HepG2 (cell line): ENCODE results near the gene ERFL. TPM values are rescaled to one million over a fixed set of nuclear protein-coding genes. Genes with fewer than 3 reads are reported as not detected.

Source experiments
- ATAC-seq: fragments of 200-7000 bp; cut with Tn5 transposase; 3 replicates; pipeline ENCODE4 v1.9.1; 2020; ENCODE audit warnings: mild to moderate bottlenecking, moderate library complexity
- BruUV-seq: library from RNA; stranded (reverse); fragments of 400-500 nt; replicated peaks from 2 replicates; lab custom pipeline; 2021; lab: Mats Ljungman, UMichigan
- CTCF ChIA-PET: fragments of 300-600 bp; formaldehyde crosslinking; extraction: SDS; loops from one replicate; lab custom pipeline; 2021; ENCODE audit warnings: low total read pairs, inconsistent platforms, low intra/inter-chr PET ratio; lab: Yijun Ruan, JAX
- POLR2A ChIA-PET: fragments of 350-600 bp; sonication (Branson Sonifier 250); formaldehyde crosslinking; loops from one replicate; lab custom pipeline; 2020; ENCODE audit warnings: antibody characterized with exemption, inconsistent platforms; lab: Yijun Ruan, JAX
- DNase-seq: peaks from one replicate; pipeline ENCODE4 v3.0.0-alpha.2; 2015; ENCODE audit warnings: low spot score
- FAIRE-seq: peaks from 3 replicates; lab custom pipeline; 2011; peaks lifted over from hg19 to GRCh38; lab: Jason Lieb, UNC
- H2AFZ ChIP-seq: one replicate; pipeline ENCODE4 v1.6.1; 2011; ENCODE audit warnings: low read length, inconsistent platforms
- H3K27ac ChIP-seq: fragments of 300-600 bp; 3 replicates; pipeline ENCODE4 v1.8.0; 2011; ENCODE audit warnings: mixed run types, mild to moderate bottlenecking, mixed read lengths, low read length, inconsistent platforms; ENCODE audit not compliant: insufficient read depth; ENCODE audit errors: extremely low read length
- H3K27me3 ChIP-seq, 2 experiments: fragments of 200-600 bp in 1 of 2; 2 replicates in 1 of 2; 3 replicates in 1 of 2; pipeline versions ENCODE4 v1.6.0 to v1.8.0; 2011; ENCODE audit warnings: low read length in 2 of 2, mild to moderate bottlenecking in 2 of 2, moderate library complexity in 2 of 2, inconsistent platforms in 1 of 2; ENCODE audit not compliant: insufficient read depth in 2 of 2, control insufficient read depth in 1 of 2
- H3K36me3 ChIP-seq, 2 experiments: fragments of 200-600 bp in 1 of 2; replicated peaks in 1 of 2; 2 replicates in 1 of 2; 3 replicates in 1 of 2; pipeline versions ENCODE4 v1.5.1 to v1.8.0; 2011; ENCODE audit warnings: low read length in 2 of 2, inconsistent platforms in 1 of 2; ENCODE audit not compliant: insufficient read depth in 2 of 2, control insufficient read depth in 1 of 2
- H3K4me1 ChIP-seq: 2 replicates; pipeline ENCODE4 v1.5.1; 2012; ENCODE audit warnings: low read length, inconsistent platforms; ENCODE audit not compliant: insufficient read depth
- H3K4me2 ChIP-seq: 2 replicates; pipeline ENCODE4 v1.6.0; 2011; ENCODE audit warnings: low read depth, low read length, inconsistent platforms
- H3K4me3 ChIP-seq, 3 experiments: fragments of 200-600 bp in 1 of 3; sonication (generic), shearing (Covaris generic) in 1 of 3; replicated peaks in 1 of 3; 2 replicates each; pipeline ENCODE4 v1.5.1; 2011 to 2016; ENCODE audit warnings: low read length in 3 of 3, inconsistent platforms in 2 of 3, low read depth in 2 of 3, mild to moderate bottlenecking in 2 of 3, control low read depth in 1 of 3, mixed read lengths in 1 of 3; ENCODE audit not compliant: insufficient read depth in 1 of 3
- H3K79me2 ChIP-seq: one replicate; pipeline ENCODE4 v1.6.1; 2011; ENCODE audit warnings: low read length, inconsistent platforms; ENCODE audit not compliant: insufficient read depth
- H3K9ac ChIP-seq: 2 replicates; pipeline ENCODE4 v1.6.0; 2011; ENCODE audit warnings: mild to moderate bottlenecking, low read depth, low read length, inconsistent platforms; ENCODE audit not compliant: insufficient read depth
- H3K9me3 ChIP-seq: 2 replicates; pipeline ENCODE4 v1.5.1; 2012; ENCODE audit warnings: mild to moderate bottlenecking, low read length
- H4K20me1 ChIP-seq: 2 replicates; pipeline ENCODE4 v1.6.0; 2011; ENCODE audit warnings: inconsistent platforms, mild to moderate bottlenecking, low read length, moderate library complexity; ENCODE audit not compliant: insufficient read depth
- CHD4 ChIP-seq: fragments of 200-600 bp; sonication (generic); IDR thresholded peaks from 2 replicates; pipeline ENCODE4 v1.7.0; 2017; ENCODE audit warnings: mild to moderate bottlenecking, low read length, borderline replicate concordance
- DMTF1 ChIP-seq: sonication (generic); formaldehyde crosslinking; IDR thresholded peaks from 2 replicates; pipeline ENCODE4 v1.4.0; 2020; ENCODE audit warnings: mild to moderate bottlenecking, missing genetic modification reagents
- EZH2 ChIP-seq: conservative IDR thresholded peaks from 2 replicates; pipeline ENCODE4 v1.6.1; 2012; ENCODE audit warnings: mild to moderate bottlenecking, low read depth, low read length, moderate library complexity
- GATAD2A ChIP-seq: IDR thresholded peaks from 2 replicates; pipeline ENCODE4 v1.6.1; 2016
- MYC ChIP-seq: sonication (generic); formaldehyde crosslinking; IDR thresholded peaks from 2 replicates; pipeline ENCODE4 v1.9.0; 2021; ENCODE audit warnings: missing genetic modification reagents, borderline replicate concordance
- NRL ChIP-seq: sonication (generic); formaldehyde crosslinking; IDR thresholded peaks from 2 replicates; pipeline ENCODE4 v1.5.0; 2020; ENCODE audit warnings: missing genetic modification reagents, mild to moderate bottlenecking, moderate library complexity, borderline replicate concordance
- ZBTB8A ChIP-seq: sonication (generic); formaldehyde crosslinking; IDR thresholded peaks from 2 replicates; pipeline ENCODE4 v1.4.0; 2020; ENCODE audit warnings: mild to moderate bottlenecking, low read depth, missing genetic modification reagents, borderline replicate concordance
- ZKSCAN5 ChIP-seq: sonication (generic); formaldehyde crosslinking; IDR thresholded peaks from 2 replicates; pipeline ENCODE4 v1.5.1; 2020; ENCODE audit warnings: mild to moderate bottlenecking, missing genetic modification reagents
- ZNF251 ChIP-seq: sonication (generic); formaldehyde crosslinking; IDR thresholded peaks from 2 replicates; pipeline ENCODE4 v1.9.0; 2021; ENCODE audit warnings: mild to moderate bottlenecking, missing genetic modification reagents
- ZSCAN5A ChIP-seq: sonication (generic); formaldehyde crosslinking; IDR thresholded peaks from 2 replicates; pipeline ENCODE4 v1.8.0; 2022; ENCODE audit warnings: mild to moderate bottlenecking, missing genetic modification reagents, borderline replicate concordance
- WGBS: methylation state at CpG from one replicate; pipeline ENCODE4 v1.1.6; 2017; ENCODE audit warnings: low lambda C conversion rate; 5-methylcytosine and 5-hydroxymethylcytosine counted together
- in situ Hi-C: cut with HindIII; loops from 2 replicates; pipeline ENCODE4 v1.10.0; 2017; ENCODE audit warnings: low pct_unique_long_range_greater_than_20kb; ENCODE audit not compliant: extremely low pct_ligation_motif_present
- intact Hi-C: fragments of 100-400 bp; cut with micrococcal nuclease; formaldehyde crosslinking; loops from one replicate; pipeline ENCODE4 v1.10.0; 2022; ENCODE audit not compliant: unreplicated experiment
- polyA plus RNA-seq, 8 experiments: library from polyadenylated mRNA; depleted of rRNA in 3 of 8; stranded (reverse) in 7 of 8; unstranded in 1 of 8; fragments of >200 nt; fragmentation: Illumina TruSeq in 4 of 8; extraction: Trizol in 4 of 8; gene quantifications; 2 replicates each; pipeline versions ENCODE4 v1.2.1 to v1.2.3, GENCODE V29; 2011 to 2016; ENCODE audit warnings: low read depth in 4 of 8, missing spikeins in 1 of 8, mixed read lengths in 1 of 8; ENCODE audit not compliant: insufficient read depth in 1 of 8
- total RNA-seq, 5 experiments: library from RNA; depleted of rRNA; stranded (reverse); fragments of >200 nt; fragmentation: Illumina TruSeq; extraction: Trizol; gene quantifications; 2 replicates each; pipeline ENCODE4 v1.2.3, GENCODE V29; 2016; ENCODE audit warnings: low read depth in 1 of 5

Gene ERFL
- total and polyA plus RNA-seq, 2 of the 13 experiments (the other 11 are each of a cell fraction or from before 2014, with no cell fraction given), result not detected

GRCh38 chr19:41933693-41934426, 5.6 kb upstream of the ERFL start (continued):
- TF ChIP-seq GATAD2A (CRISPR knock-in tag), result no peak

- in situ Hi-C loops (loop anchor here (10.0 kb wide), 1 partner anchor 48 kb away; the partner anchor contains the start of gene ARHGEF1), intact Hi-C loops (no loop called here)
Measured at GRCh38 chr19:41932720-41933332, 4.6 kb upstream of the ERFL start.

GRCh38 chr19:41932259-41932719, 4.0 kb upstream of the ERFL start:
- in situ Hi-C loops (loop anchor here (10.0 kb wide), 1 partner anchor 47 kb away; the partner anchor contains the start of gene ARHGEF1), intact Hi-C loops (no loop called here)
- no peak for FAIRE-seq
- no peak overlapping the region for H2AFZ ChIP-seq
- H3K9ac ChIP-seq, result no peak overlapping the region
- DNase-seq, result no peak
- peaks cover 10 to 90% of the 10 kb centered on the region in 2 experiments for H3K27me3 ChIP-seq
- H3K27ac ChIP-seq, result no peak overlapping the region
- H3K4me3 ChIP-seq, result no peak overlapping the region
- POLR2A ChIA-PET, result no interaction called here
- H4K20me1 ChIP-seq, result peaks cover 6% of the 10 kb centered on the region; the same call in 1 of the 2 replicates
- no TSS peak for BruUV-seq
- ATAC-seq, result no peak
- WGBS, result 21% methylated on average over 10 of the region's 11 CpGs
- no peaks in the 10 kb centered on the region for H3K9me3 ChIP-seq
- H3K4me1 ChIP-seq, result peaks cover 11% of the 10 kb centered on the region
- H3K79me2 ChIP-seq, result no peaks in the 10 kb centered on the region
- H3K36me3 ChIP-seq, result no peaks in the 10 kb centered on the region
- H3K4me2 ChIP-seq, result no peak overlapping the region
- CTCF ChIA-PET, result no interaction called here
- TF ChIP-seq ZSCAN5A (CRISPR knock-in tag) (no peak), CHD4 (no peak), NRL (CRISPR knock-in tag) (no peak), ZKSCAN5 (CRISPR knock-in tag) (no peak), DMTF1 (no peak), MYC (no peak), ZBTB8A (CRISPR knock-in tag) (no peak)

More at GRCh38 chr19:41932720-41933332, 4.6 kb upstream of the ERFL start:
- Histone ChIP-seq H3K36me3 (no peaks in the 10 kb centered on the region), H3K9ac (no peak overlapping the region), H3K4me1 (peaks cover 11% of the 10 kb centered on the region), H3K27me3 (peaks cover 13 to 92% of the 10 kb centered on the region in 2 experiments), H3K4me2 (no peak overlapping the region), H4K20me1 (peaks cover 6% of the 10 kb centered on the region; the same call in 1 of the 2 replicates), H3K9me3 (no peaks in the 10 kb centered on the region), H3K27ac (no peak overlapping the region), H3K79me2 (no peaks in the 10 kb centered on the region), H3K4me3 (no peak overlapping the region), H2AFZ (no peak overlapping the region)
- 16% methylated on average over 28 of the region's 29 CpGs for WGBS
- BruUV-seq, result no TSS peak
- TF ChIP-seq ZNF251, result no peak
- TF ChIP-seq EZH2, result 0 out of 2 replicates have a peak, but pooled peaks have one; percentile 63
- FAIRE-seq, result no peak
- ChIA-PET POLR2A (no interaction called here), CTCF (no interaction called here)
- no peak for DNase-seq
- no peak for ATAC-seq
